ENCODE data around the gene SCGB1D2.
"Not testable (repeated sequence)": the region's sequence is repeated elsewhere in the genome, so short reads cannot be mapped to it uniquely, and the experiment has no call there.

The SCGB1D2 gene

GRCh38 chr11:62205441-62205840 is 36.6 kb upstream of the SCGB1D2 start:
- no peak for DNase-seq (ENCODE audit: low spot score)
- no peak overlapping the region for H3K27ac ChIP-seq
- POLR2A ChIA-PET (ENCODE audit: low non-redundant PET), result no interaction called here
- CTCF ChIA-PET, result interaction anchor here (0.7 kb wide), 1 partner anchor 105 kb away, joined by 4 read pairs; no protein-coding TSS in a partner anchor
- TF ChIP-seq, protein P1, sequence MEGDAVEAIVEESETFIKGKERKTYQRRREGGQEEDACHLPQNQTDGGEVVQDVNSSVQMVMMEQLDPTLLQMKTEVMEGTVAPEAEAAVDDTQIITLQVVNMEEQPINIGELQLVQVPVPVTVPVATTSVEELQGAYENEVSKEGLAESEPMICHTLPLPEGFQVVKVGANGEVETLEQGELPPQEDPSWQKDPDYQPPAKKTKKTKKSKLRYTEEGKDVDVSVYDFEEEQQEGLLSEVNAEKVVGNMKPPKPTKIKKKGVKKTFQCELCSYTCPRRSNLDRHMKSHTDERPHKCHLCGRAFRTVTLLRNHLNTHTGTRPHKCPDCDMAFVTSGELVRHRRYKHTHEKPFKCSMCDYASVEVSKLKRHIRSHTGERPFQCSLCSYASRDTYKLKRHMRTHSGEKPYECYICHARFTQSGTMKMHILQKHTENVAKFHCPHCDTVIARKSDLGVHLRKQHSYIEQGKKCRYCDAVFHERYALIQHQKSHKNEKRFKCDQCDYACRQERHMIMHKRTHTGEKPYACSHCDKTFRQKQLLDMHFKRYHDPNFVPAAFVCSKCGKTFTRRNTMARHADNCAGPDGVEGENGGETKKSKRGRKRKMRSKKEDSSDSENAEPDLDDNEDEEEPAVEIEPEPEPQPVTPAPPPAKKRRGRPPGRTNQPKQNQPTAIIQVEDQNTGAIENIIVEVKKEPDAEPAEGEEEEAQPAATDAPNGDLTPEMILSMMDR (conservative IDR thresholded peaks at IDR 0.05; ENCODE audit: low read depth), result no peak

GRCh38 chr11:62206276-62207066 is 35.6 kb upstream of the SCGB1D2 start:
- POLR2A ChIA-PET (ENCODE audit: low non-redundant PET); H3K27ac ChIP-seq; DNase-seq (ENCODE audit: low spot score): not testable (repeated sequence)
- CTCF ChIA-PET, result interaction anchor here (0.5 kb wide), 1 partner anchor 219 kb away, joined by 4 read pairs; no protein-coding TSS in a partner anchor

DNA sequence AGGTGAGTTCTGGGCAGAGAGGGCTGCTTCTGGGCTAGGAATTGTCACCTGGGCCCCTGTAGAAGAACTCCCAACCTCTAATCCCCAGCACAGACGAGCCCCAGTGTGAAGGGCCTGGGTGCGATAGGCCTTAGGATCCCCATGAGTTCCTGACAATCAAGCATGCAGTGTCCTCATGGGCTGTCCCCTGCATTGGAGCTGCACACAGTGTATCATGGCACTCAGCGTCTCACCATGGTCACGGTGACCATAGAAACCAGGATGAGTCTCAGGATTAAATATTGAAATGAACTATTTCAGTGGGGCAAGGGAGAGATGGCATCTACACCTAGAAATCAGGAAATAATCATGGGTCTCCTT is 33.3 kb upstream of the SCGB1D2 start:
- TF ChIP-seq, protein P1 (conservative IDR thresholded peaks at IDR 0.05; ENCODE audit: low read depth), result no peak
- H3K27ac ChIP-seq, result no peak overlapping the region
- ChIA-PET POLR2A (ENCODE audit: low non-redundant PET) (no interaction called here), CTCF (interaction anchor here (0.7 kb wide), 2 partner anchors 192 to 579 kb away, joined by 3 to 5 read pairs; partner anchors contain the start of gene TMEM179B)
- DNase-seq (ENCODE audit: low spot score), result no peak

GRCh38 chr11:62217191-62217748 is 24.8 kb upstream of the SCGB1D2 start:
- ChIA-PET POLR2A (ENCODE audit: low non-redundant PET) (no interaction called here), CTCF (interaction anchor here (0.5 to 1.3 kb wide), 12 partner anchors 10 to 326 kb away, joined by 3 to 19 read pairs (median 4); no protein-coding TSS in a partner anchor)
- H3K27ac ChIP-seq, result no peak overlapping the region
- DNase-seq (ENCODE audit: low spot score), result peak; percentile 37
- TF ChIP-seq, protein P1 (conservative IDR thresholded peaks at IDR 0.05; ENCODE audit: low read depth), result peak; percentile 45

- ChIA-PET POLR2A (ENCODE audit: low non-redundant PET) (no interaction called here), CTCF (no interaction called here)
- TF ChIP-seq, protein P1 (conservative IDR thresholded peaks at IDR 0.05; ENCODE audit: low read depth), result no peak
- no peak overlapping the region for H3K27ac ChIP-seq
- no peak for DNase-seq (ENCODE audit: low spot score)
These were observed 20.5 kb upstream of the SCGB1D2 start for GRCh38 chr11:62221498-62221897.

GRCh38 chr11:62223095-62223494 is 18.9 kb upstream of the SCGB1D2 start:
- POLR2A ChIA-PET (ENCODE audit: low non-redundant PET), result no interaction called here
- CTCF ChIA-PET, result no interaction called here
- TF ChIP-seq, protein P1 (conservative IDR thresholded peaks at IDR 0.05; ENCODE audit: low read depth), result no peak
- H3K27ac ChIP-seq, result no peak overlapping the region
- DNase-seq (ENCODE audit: low spot score), result no peak

GRCh38 chr11:62233730-62234129 is 8.3 kb upstream of the SCGB1D2 start:
- no peak for DNase-seq (ENCODE audit: low spot score)
- TF ChIP-seq, protein P1 (conservative IDR thresholded peaks at IDR 0.05; ENCODE audit: low read depth), result no peak
- H3K27ac ChIP-seq, result no peak overlapping the region
- POLR2A ChIA-PET (ENCODE audit: low non-redundant PET), result no interaction called here
- CTCF ChIA-PET, result interaction anchor here (1.6 kb wide), 1 partner anchor 77 kb away, joined by 8 read pairs; no protein-coding TSS in a partner anchor
